Measurements from ENCODE around the gene OR52B6.

The OR52B6 gene

DNA sequence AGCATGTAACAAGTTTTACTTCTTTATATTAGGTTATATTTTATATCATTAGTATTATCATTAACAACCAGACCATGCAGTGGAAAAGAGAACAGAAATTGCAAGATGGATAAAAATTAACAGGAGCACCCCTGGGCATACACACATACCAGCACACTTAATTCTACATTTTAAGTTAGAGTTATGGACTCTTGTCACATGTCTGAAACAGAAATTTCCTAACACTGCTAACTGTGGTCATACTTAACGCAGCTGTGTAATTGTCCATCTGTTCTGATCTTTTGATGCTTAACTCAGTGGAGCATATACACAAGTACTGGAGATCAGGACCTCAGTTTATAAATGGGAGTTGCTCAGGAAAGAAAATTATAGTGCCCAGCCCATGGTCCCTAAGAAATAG is 32.7 kb upstream of the OR52B6 start:
- in situ Hi-C loops (cut with MboI; ENCODE audit: low sequenced_read_pairs, unreplicated experiment): no loop called here
- no peak for DNase-seq (ENCODE audit: low spot score)
- no peak for TF ChIP-seq CTCF (IDR thresholded peaks at IDR 0.05; ENCODE audit: borderline replicate concordance, control extremely low read depth, extremely low read depth, insufficient read depth, missing control alignments)

DNA sequence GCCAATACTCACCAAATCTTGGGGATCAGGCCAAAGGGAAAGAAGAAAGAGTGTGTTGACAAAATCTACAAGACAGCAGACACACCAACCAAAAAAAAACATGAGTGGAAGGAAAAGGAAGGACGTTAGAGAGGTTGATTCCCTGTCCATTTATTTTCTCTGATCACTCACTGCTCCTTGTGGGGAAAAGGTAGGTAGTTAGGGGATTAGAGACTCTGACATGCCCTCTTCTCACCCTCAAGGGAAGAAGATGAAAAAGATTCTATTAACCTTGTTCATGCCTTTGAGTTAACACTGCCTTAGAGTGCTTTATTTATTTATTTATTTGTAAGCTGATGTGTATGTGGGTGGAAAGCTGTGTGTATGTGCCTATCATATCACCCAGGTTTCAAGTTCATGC is 32.2 kb upstream of the OR52B6 start, which contains the start of gene OR52H1:
Gene OR52H1, minus strand, starts transcription at position 101 of the 400 bp plus-strand sequence. CDS start 3,035 bp downstream, outside the sequence.
- in situ Hi-C loops (cut with MboI; ENCODE audit: low sequenced_read_pairs, unreplicated experiment): no loop called here
- no peak for DNase-seq (ENCODE audit: low spot score)
- TF ChIP-seq CTCF (IDR thresholded peaks at IDR 0.05; ENCODE audit: borderline replicate concordance, control extremely low read depth, extremely low read depth, insufficient read depth, missing control alignments): no peak

GRCh38 chr11:5550440-5551095 is 30.1 kb upstream of the OR52B6 start:
- no peak for TF ChIP-seq CTCF (IDR thresholded peaks at IDR 0.05; ENCODE audit: borderline replicate concordance, control extremely low read depth, extremely low read depth, insufficient read depth, missing control alignments)
- in situ Hi-C loops (cut with MboI; ENCODE audit: low sequenced_read_pairs, unreplicated experiment): no loop called here
- no peak for DNase-seq (ENCODE audit: low spot score)

DNA sequence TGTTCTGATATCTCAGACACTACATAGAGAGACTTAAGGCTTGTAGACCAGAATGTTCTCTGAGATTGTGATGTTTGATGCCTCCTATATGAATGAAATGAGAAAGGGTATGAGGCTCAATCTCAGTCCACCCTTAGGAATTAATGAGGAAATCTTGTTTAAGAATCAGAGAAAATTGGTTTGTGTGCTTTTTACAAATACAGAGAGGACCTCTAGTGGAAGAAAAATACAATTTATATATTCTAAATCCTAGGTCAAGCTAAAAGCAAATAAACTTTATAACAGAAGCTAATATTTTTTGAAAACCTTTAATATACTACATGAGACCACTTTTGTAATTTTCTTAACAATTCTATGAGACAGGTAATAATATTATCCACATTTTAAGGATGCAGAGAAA is 27.3 kb upstream of the OR52B6 start:
- no peak for TF ChIP-seq CTCF (IDR thresholded peaks at IDR 0.05; ENCODE audit: borderline replicate concordance, control extremely low read depth, extremely low read depth, insufficient read depth, missing control alignments)
- no peak for DNase-seq (ENCODE audit: low spot score)
- in situ Hi-C loops (cut with MboI; ENCODE audit: low sequenced_read_pairs, unreplicated experiment): no loop called here

DNA sequence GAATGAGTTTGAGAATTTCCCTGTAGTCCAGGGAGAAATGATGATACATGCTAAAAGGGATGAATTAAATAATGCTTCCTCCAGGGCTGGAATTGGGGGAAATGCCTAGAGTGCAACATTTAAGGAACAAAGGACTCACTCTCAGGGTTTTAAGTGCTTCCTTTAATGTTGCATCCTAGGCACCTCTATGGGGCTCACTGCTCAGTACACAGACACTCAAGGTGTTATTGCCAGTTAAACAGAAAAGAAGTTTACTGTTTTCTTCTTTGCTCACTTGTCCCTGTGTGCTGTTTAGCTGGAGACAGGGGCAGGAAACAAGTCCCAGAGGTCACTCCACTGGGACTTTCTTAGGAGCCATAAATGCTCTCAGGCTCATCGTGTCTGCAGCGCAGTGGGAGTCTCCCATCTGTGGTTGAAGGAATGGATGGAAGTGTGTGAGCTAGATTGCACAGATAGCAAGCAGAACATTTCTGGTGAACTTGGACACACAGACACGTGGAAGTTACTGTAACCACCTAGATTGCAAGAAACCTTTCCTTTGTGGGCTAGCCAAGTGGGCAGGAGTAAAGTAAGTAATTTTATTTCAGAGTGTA is 24.0 kb upstream of the OR52B6 start:
- no peak for DNase-seq (ENCODE audit: low spot score)
- in situ Hi-C loops (cut with MboI; ENCODE audit: low sequenced_read_pairs, unreplicated experiment): no loop called here
- TF ChIP-seq CTCF (IDR thresholded peaks at IDR 0.05; ENCODE audit: borderline replicate concordance, control extremely low read depth, extremely low read depth, insufficient read depth, missing control alignments): no peak

- no peak for DNase-seq (ENCODE audit: low spot score)
- in situ Hi-C loops (cut with MboI; ENCODE audit: low sequenced_read_pairs, unreplicated experiment): no loop called here
- TF ChIP-seq CTCF (IDR thresholded peaks at IDR 0.05; ENCODE audit: borderline replicate concordance, control extremely low read depth, extremely low read depth, insufficient read depth, missing control alignments): no peak
Measured at GRCh38 chr11:5557751-5558150, 22.9 kb upstream of the OR52B6 start.
